MM.1S (cell line): ENCODE results near the gene IQGAP1.

ENCODE experiments used
- DNase-seq: peaks from one replicate; pipeline ENCODE4 v3.0.0-alpha.2; 2015
- H2AFZ ChIP-seq: fragments of 300-600 bp; sonication (generic); 2 replicates; pipeline ENCODE4 v1.6.0; 2016; ENCODE audit warnings: antibody characterized with exemption, low read length
- H3F3A ChIP-seq: fragments of 300-600 bp; sonication (generic); 2 replicates; pipeline ENCODE4 v1.6.1; 2016; ENCODE audit warnings: mild to moderate bottlenecking, antibody characterized with exemption, low read length, moderate library complexity, mixed read lengths; ENCODE audit not compliant: insufficient read depth
- H3K27ac ChIP-seq: fragments of 300-600 bp; sonication (generic); 2 replicates; pipeline ENCODE4 v1.5.1; 2016; ENCODE audit warnings: mild to moderate bottlenecking, low read length
- H3K27me3 ChIP-seq: fragments of 300-600 bp; sonication (generic); replicated peaks from 2 replicates; pipeline ENCODE4 v1.6.0; 2016; ENCODE audit warnings: low read length; ENCODE audit not compliant: insufficient read depth
- H3K36me3 ChIP-seq: fragments of 300-600 bp; sonication (generic); replicated peaks from 2 replicates; pipeline ENCODE4 v1.6.1; 2016; ENCODE audit warnings: mild to moderate bottlenecking, low read length, mixed read lengths; ENCODE audit not compliant: insufficient read depth
- H3K4me1 ChIP-seq: fragments of 300-600 bp; sonication (generic); 2 replicates; pipeline ENCODE4 v1.6.1; 2016; ENCODE audit warnings: low read length, mixed read lengths
- H3K4me2 ChIP-seq: fragments of 300-600 bp; sonication (generic); 2 replicates; pipeline ENCODE4 v1.6.0; 2016; ENCODE audit warnings: low read depth, low read length
- H3K4me3 ChIP-seq: fragments of 300-600 bp; sonication (generic); 2 replicates; pipeline ENCODE4 v1.5.1; 2016; ENCODE audit warnings: low read length, mixed read lengths
- H3K79me2 ChIP-seq: fragments of 300-600 bp; sonication (generic); 2 replicates; pipeline ENCODE4 v1.6.1; 2016; ENCODE audit warnings: mixed run types, low read length, mixed read lengths
- H3K9ac ChIP-seq: fragments of 300-600 bp; sonication (generic); 2 replicates; pipeline ENCODE4 v1.6.1; 2016; ENCODE audit warnings: low read length, mixed read lengths
- H3K9me2 ChIP-seq: fragments of 300-600 bp; sonication (generic); replicated peaks from 2 replicates; pipeline ENCODE4 v1.6.1; 2016; ENCODE audit warnings: mild to moderate bottlenecking, low read length, mixed read lengths; ENCODE audit not compliant: insufficient read depth
- H3K9me3 ChIP-seq: fragments of 300-600 bp; sonication (generic); replicated peaks from 2 replicates; pipeline ENCODE4 v1.6.1; 2016; ENCODE audit warnings: mild to moderate bottlenecking, low read length, mixed read lengths; ENCODE audit not compliant: insufficient read depth
- H4K20me1 ChIP-seq: fragments of 300-600 bp; sonication (generic); 2 replicates; pipeline ENCODE4 v1.6.1; 2016; ENCODE audit warnings: mild to moderate bottlenecking, low read length, moderate library complexity, mixed read lengths; ENCODE audit not compliant: insufficient read depth
- EZH2 ChIP-seq: fragments of 300-600 bp; sonication (generic); optimal IDR thresholded peaks from 2 replicates; pipeline ENCODE3; 2017; ENCODE audit warnings: low read depth, mild to moderate bottlenecking, antibody characterized with exemption, low read length, mixed read lengths
- EZH2phosphoT487 ChIP-seq: fragments of 300-600 bp; sonication (generic); IDR thresholded peaks from 2 replicates; pipeline ENCODE4 v1.6.1; 2018; ENCODE audit warnings: antibody characterized with exemption, low read length
- TF ChIP-seq, protein P1 (sequence below): fragments of 300-600 bp; sonication (generic); IDR thresholded peaks from 2 replicates; pipeline ENCODE4 v1.5.1; 2016; ENCODE audit warnings: antibody characterized with exemption, low read length, mixed read lengths

Gene IQGAP1

DNA sequence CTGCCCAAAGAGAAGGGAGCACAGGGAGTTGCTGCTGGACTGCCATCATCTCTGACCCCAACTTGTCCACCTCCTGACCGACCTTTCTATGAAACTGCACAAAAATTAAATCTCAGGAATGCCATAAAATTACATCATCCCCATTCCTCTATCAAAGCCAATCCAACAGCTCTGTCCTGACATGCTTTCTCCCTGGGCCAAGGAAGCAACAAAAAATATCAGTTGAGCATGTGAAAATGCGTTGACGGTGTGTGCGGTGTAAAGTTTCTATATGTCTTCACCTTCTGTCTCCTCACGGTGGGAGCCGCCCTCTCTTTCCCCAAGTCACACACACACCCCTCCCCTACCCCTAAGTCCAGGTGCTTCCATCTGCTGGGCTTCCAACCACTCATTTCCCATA lies 39.6 kb upstream of the IQGAP1 start:
- H2AFZ ChIP-seq, result no peak overlapping the region
- no peak for TF ChIP-seq EZH2
- no peak for TF ChIP-seq EZH2phosphoT487
- TF ChIP-seq, protein P1, sequence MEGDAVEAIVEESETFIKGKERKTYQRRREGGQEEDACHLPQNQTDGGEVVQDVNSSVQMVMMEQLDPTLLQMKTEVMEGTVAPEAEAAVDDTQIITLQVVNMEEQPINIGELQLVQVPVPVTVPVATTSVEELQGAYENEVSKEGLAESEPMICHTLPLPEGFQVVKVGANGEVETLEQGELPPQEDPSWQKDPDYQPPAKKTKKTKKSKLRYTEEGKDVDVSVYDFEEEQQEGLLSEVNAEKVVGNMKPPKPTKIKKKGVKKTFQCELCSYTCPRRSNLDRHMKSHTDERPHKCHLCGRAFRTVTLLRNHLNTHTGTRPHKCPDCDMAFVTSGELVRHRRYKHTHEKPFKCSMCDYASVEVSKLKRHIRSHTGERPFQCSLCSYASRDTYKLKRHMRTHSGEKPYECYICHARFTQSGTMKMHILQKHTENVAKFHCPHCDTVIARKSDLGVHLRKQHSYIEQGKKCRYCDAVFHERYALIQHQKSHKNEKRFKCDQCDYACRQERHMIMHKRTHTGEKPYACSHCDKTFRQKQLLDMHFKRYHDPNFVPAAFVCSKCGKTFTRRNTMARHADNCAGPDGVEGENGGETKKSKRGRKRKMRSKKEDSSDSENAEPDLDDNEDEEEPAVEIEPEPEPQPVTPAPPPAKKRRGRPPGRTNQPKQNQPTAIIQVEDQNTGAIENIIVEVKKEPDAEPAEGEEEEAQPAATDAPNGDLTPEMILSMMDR, result no peak
- no peak for DNase-seq
- no peak overlapping the region for H3K4me3 ChIP-seq
- H3K4me2 ChIP-seq, result no peak overlapping the region
- no peaks in the 10 kb centered on the region for H3K4me1 ChIP-seq
- H3K36me3 ChIP-seq, result no peaks in the 10 kb centered on the region
- no peak overlapping the region for H3K9ac ChIP-seq
- no peaks in the 10 kb centered on the region for H4K20me1 ChIP-seq
- H3K27ac ChIP-seq, result no peak overlapping the region
- H3K79me2 ChIP-seq, result no peaks in the 10 kb centered on the region
- H3K9me3 ChIP-seq, result no peaks in the 10 kb centered on the region
- H3F3A ChIP-seq, result no peaks in the 10 kb centered on the region
- no peaks in the 10 kb centered on the region for H3K9me2 ChIP-seq
- H3K27me3 ChIP-seq, result no peaks in the 10 kb centered on the region

GRCh38 chr15:90349072-90349471 lies 39.0 kb upstream of the IQGAP1 start:
- H3K27me3 ChIP-seq, result no peaks in the 10 kb centered on the region
- H4K20me1 ChIP-seq, result no peaks in the 10 kb centered on the region
- no peaks in the 10 kb centered on the region for H3K36me3 ChIP-seq
- DNase-seq, result no peak
- no peak overlapping the region for H3K4me2 ChIP-seq
- H2AFZ ChIP-seq, result no peak overlapping the region
- H3K9ac ChIP-seq, result no peak overlapping the region
- no peaks in the 10 kb centered on the region for H3K79me2 ChIP-seq
- TF ChIP-seq EZH2 (no peak), EZH2phosphoT487 (no peak)
- TF ChIP-seq, protein P1, result no peak
- no peaks in the 10 kb centered on the region for H3K9me3 ChIP-seq
- H3K27ac ChIP-seq, result no peak overlapping the region
- H3K4me3 ChIP-seq, result no peak overlapping the region
- H3K9me2 ChIP-seq, result no peaks in the 10 kb centered on the region
- no peaks in the 10 kb centered on the region for H3K4me1 ChIP-seq
- no peaks in the 10 kb centered on the region for H3F3A ChIP-seq

- TF ChIP-seq EZH2phosphoT487, result no peak
- TF ChIP-seq, protein P1, result no peak
- no peak for TF ChIP-seq EZH2
- Histone ChIP-seq H3K9me3 (no peaks in the 10 kb centered on the region), H3K27ac (no peak overlapping the region), H3K9me2 (no peaks in the 10 kb centered on the region), H3K4me2 (no peak overlapping the region), H3K4me1 (no peaks in the 10 kb centered on the region), H3K4me3 (no peak overlapping the region), H3F3A (no peaks in the 10 kb centered on the region), H3K27me3 (no peaks in the 10 kb centered on the region), H3K36me3 (no peaks in the 10 kb centered on the region), H3K9ac (no peak overlapping the region), H4K20me1 (no peaks in the 10 kb centered on the region), H2AFZ (no peak overlapping the region), H3K79me2 (no peaks in the 10 kb centered on the region)
- no peak for DNase-seq
These were observed 38.2 kb upstream of the IQGAP1 start for GRCh38 chr15:90349821-90350220.
